Pericardium fibroblast (primary cell): ENCODE measurements around the gene CYBC1. TPM values are rescaled to one million over a fixed set of nuclear protein-coding genes. Genes with fewer than 3 reads are reported as not detected.

Experiments used
- total RNA-seq: library from RNA; depleted of rRNA; stranded (reverse); fragments of >200 nt; gene quantifications from 2 replicates; pipeline ENCODE4 v1.2.3, GENCODE V29; 2015

Gene CYBC1
- 74.3 and 75.9 TPM in 2 replicates for total RNA-seq

DNA sequence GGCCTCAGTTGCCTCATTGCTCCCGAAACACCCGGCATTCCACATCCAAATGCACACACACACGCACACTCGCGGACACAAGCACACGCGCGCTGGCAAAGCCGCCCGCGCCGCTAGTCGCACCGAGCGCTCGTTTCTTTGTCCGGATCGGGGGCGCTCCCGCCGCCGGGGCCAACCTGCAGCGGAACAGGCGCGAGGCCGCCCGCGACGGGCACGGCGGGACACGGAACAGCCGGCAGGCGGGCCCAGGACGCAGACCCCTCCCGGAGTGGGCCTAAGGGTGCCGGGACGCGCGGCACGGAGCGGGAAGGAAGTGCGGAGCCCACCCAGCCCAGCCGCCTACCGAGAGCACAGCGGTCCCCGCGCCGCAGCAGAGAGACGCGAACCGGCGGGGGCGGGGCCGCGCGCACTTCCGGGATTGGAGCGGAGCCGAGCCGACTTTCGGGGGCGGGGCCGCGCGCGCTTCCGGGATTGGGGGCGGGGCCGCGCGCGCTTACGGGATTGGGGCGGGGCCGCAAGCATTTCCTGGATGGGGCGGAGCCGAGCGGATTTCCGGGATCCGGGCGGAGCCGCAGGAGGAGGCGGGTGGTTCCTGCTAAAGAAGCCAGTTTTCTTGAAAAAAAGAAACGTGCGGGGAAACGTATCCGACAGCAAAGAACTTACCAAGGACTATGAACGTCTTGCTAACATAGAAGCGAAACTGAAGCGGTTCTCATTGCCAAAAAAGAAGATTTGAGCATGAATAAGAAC lies at the start of gene CYBC1:
TSS of gene CYBC1 (minus strand) at position 396 of the 750 bp plus-strand sequence. CDS start 1,498 bp downstream, outside the sequence.

DNA sequence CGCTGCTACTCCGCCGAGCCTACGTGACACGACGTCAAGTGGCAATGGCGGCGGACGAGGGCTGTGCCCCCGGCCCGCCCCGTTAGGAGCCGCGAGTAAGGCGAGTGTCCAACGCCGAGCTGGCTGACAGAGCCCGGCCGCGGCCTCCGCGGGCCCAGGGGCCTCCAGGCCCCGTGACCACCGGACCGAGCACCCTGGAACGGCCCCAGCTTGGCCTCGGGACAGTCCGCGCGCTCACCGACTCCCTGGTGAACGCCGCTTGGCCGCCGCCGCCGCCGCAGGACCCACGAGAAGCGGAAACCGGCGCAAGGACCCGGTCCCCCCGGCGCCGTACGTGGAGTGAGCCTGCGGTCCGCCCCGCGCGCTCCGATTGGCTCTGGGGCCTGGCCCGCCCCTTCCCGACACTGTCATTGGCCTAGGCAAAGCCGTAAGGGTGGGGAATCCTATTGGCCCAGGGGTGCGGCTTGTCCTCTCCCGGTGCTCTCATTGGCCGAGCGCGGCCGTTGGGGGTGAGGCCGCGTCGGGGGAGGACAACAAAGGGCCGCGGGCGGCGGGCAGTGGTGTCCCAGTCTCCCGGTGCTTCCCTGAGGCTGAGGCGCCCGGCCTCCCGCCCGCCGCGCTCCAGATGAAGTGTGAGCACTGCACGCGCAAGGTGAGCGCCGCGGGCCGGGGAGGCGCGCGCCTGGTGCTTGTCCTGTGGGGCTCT lies 7.8 kb upstream of the CYBC1 start, which contains the start of gene NARF:
TSS of gene NARF (plus strand) at position 563 of the 706 bp plus-strand sequence. CDS start at position 626, 63 bp downstream.

DNA sequence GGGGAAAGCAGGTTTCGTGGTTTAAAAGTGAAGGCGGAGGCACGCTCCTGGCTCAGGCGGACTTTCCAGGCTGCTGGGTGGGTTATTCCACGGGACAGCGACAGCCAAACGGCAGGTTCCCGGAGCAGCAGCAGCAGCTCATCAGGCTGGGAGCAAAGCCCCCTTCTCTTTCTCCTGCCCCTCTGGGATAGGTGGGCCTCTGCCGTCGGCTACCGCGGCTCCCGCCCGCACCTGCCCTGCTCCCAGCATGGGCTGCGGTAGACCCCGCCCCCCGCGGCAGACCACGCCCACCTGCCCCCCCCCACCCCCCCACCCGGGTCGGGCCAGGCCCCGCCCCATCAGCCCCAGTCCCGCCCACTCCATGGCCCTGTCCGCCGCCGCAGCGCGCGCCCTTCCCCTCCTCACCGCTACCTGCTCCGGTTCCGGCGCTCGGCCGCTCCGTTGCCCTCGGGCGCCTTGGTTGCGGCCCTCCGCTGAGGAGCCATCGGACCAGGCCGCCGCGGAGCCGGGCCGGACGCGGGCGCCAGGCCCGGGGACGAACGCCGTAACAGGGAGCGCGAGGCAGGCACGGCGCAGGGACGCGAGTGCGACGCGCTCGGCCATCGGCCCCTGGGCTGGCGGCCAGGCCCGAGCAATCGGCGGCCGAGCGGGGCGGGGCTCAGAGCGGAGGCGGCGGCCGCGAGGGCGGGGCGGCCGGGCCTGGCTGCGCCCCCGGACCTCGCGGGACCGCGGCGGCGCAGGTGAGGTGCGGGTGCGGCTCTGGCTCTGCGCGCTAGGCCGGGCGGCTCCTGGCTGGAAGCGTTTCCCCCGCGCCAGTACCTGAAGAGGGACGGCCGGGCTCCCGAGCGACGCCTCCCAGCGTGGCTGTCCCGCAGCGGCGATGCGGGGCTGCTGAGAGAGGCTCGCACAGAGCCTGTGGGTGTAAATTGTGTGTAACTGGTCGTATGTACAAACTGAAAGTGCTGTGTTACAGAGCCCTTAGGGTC lies 32.3 kb downstream of the CYBC1 start, which contains the start of the genes HEXD and OGFOD3:
TSS of gene HEXD (plus strand) at position 347 of the 986 bp plus-strand sequence. CDS start 1,453 bp downstream, outside the sequence.
TSS of gene OGFOD3 (minus strand) at position 586 of the 986 bp plus-strand sequence. CDS start at position 485, 101 bp downstream.

Other genes with a start within 250 kb of the CYBC1 start
- 7.6 and 9.7 TPM in 2 replicates for gene CCDC57, start 237.9 kb downstream of the CYBC1 start, total RNA-seq
- 107 and 296 TPM in 2 replicates for gene SLC16A3, start 221.7 kb downstream of the CYBC1 start, total RNA-seq
- 31.6 and 37.3 TPM in 2 replicates for gene CSNK1D, start 177.1 kb downstream of the CYBC1 start, total RNA-seq
- 0.26 and 4.0 TPM in 2 replicates for gene CD7, start 133.1 kb downstream of the CYBC1 start, total RNA-seq
- 27.1 and 45.0 TPM in 2 replicates for gene SECTM1, start 117.0 kb downstream of the CYBC1 start, total RNA-seq
- not detected in 2 replicates for gene TEX19, start 91.5 kb downstream of the CYBC1 start, total RNA-seq
- 0.26 TPM in 1 of 2 replicates, not detected in the other for gene UTS2R, start 79.0 kb downstream of the CYBC1 start, total RNA-seq
- gene HEXD, start 32.4 kb downstream of the CYBC1 start, total RNA-seq = 25.6 and 45.3 TPM in 2 replicates
- gene OGFOD3, start 32.2 kb downstream of the CYBC1 start, total RNA-seq = 24.5 and 32.1 TPM in 2 replicates
- gene NARF, start 8.0 kb upstream of the CYBC1 start, total RNA-seq = 23.2 and 37.5 TPM in 2 replicates
- 30.1 and 35.6 TPM in 2 replicates for gene FOXK2, start 69.0 kb upstream of the CYBC1 start, total RNA-seq
- 66.6 TPM in 2 replicates for gene WDR45B, start 197.7 kb upstream of the CYBC1 start, total RNA-seq
- gene RAB40B, start 247.9 kb upstream of the CYBC1 start, total RNA-seq = 10.4 and 12.1 TPM in 2 replicates